Osteocyte (in vitro differentiated cells): ENCODE data around the gene BSCL2. TPM values are rescaled to one million over a fixed set of nuclear protein-coding genes. Genes with fewer than 3 reads are reported as not detected.

Experiments used
- DNase-seq: peaks from one replicate; pipeline ENCODE4 v3.0.0; 2021; ENCODE audit warnings: mixed read lengths; ENCODE audit not compliant: unreplicated experiment; ENCODE audit errors: extremely low spot score
- H3K27ac Mint-ChIP-seq: one replicate; pipeline ENCODE4 v1.8.0; 2021; ENCODE audit warnings: mild to moderate bottlenecking, mixed read lengths; ENCODE audit not compliant: unreplicated experiment
- H3K27me3 Mint-ChIP-seq: one replicate; pipeline ENCODE4 v1.8.0; 2021; ENCODE audit warnings: mixed read lengths; ENCODE audit not compliant: unreplicated experiment
- H3K36me3 Mint-ChIP-seq: one replicate; pipeline ENCODE4 v1.8.0; 2021; ENCODE audit warnings: mixed read lengths; ENCODE audit not compliant: unreplicated experiment
- H3K4me1 Mint-ChIP-seq: one replicate; pipeline ENCODE4 v1.8.0; 2021; ENCODE audit warnings: mixed read lengths; ENCODE audit not compliant: unreplicated experiment
- H3K4me3 Mint-ChIP-seq: one replicate; pipeline ENCODE4 v1.8.0; 2021; ENCODE audit warnings: mild to moderate bottlenecking, moderate library complexity, mixed read lengths; ENCODE audit not compliant: unreplicated experiment
- H3K9me3 Mint-ChIP-seq: one replicate; pipeline ENCODE4 v1.8.0; 2021; ENCODE audit warnings: mixed read lengths; ENCODE audit not compliant: unreplicated experiment
- CTCF ChIP-seq: fragments of 200-600 bp; sonication (generic); IDR thresholded peaks from 2 replicates; pipeline ENCODE4 v1.5.0; 2021; ENCODE audit warnings: antibody characterized with exemption, mild to moderate bottlenecking, moderate library complexity
- total RNA-seq: library from RNA; stranded (reverse); gene quantifications from 2 replicates; pipeline ENCODE4 v1.2.1, GENCODE V29; 2021

The BSCL2 gene
- total RNA-seq, 1 donor from 2014 or later: 54.1 TPM

GRCh38 chr11:62726156-62726914 is 19.1 kb upstream of the BSCL2 start:
- peak overlapping the region; percentile 73 for H3K27ac Mint-ChIP-seq
- no peak for TF ChIP-seq CTCF
- peaks cover 49% of the 10 kb centered on the region for H3K4me1 Mint-ChIP-seq
- no peaks in the 10 kb centered on the region for H3K27me3 Mint-ChIP-seq
- no peaks in the 10 kb centered on the region for H3K9me3 Mint-ChIP-seq
- no peak for DNase-seq
- H3K36me3 Mint-ChIP-seq: peaks cover 30% of the 10 kb centered on the region
- H3K4me3 Mint-ChIP-seq: peak overlapping the region; percentile 88

GRCh38 chr11:62725646-62726045 is 18.4 kb upstream of the BSCL2 start:
- Mint-ChIP-seq H3K9me3 (no peaks in the 10 kb centered on the region), H3K4me1 (peaks cover 46% of the 10 kb centered on the region), H3K36me3 (peaks cover 36% of the 10 kb centered on the region), H3K4me3 (peak overlapping the region; percentile 88), H3K27me3 (no peaks in the 10 kb centered on the region), H3K27ac (peak overlapping the region; percentile 73)
- no peak for TF ChIP-seq CTCF
- no peak for DNase-seq

GRCh38 chr11:62724171-62724570 is 16.9 kb upstream of the BSCL2 start:
- peaks cover 46% of the 10 kb centered on the region for H3K36me3 Mint-ChIP-seq
- peak overlapping the region; percentile 88 for H3K4me3 Mint-ChIP-seq
- H3K9me3 Mint-ChIP-seq: no peaks in the 10 kb centered on the region
- TF ChIP-seq CTCF: no peak
- H3K27me3 Mint-ChIP-seq: no peaks in the 10 kb centered on the region
- H3K27ac Mint-ChIP-seq: peak overlapping the region; percentile 16
- no peak for DNase-seq
- peaks cover 37% of the 10 kb centered on the region for H3K4me1 Mint-ChIP-seq

- Mint-ChIP-seq H3K27ac (peak overlapping the region; percentile 63), H3K27me3 (no peaks in the 10 kb centered on the region), H3K36me3 (peaks cover 59% of the 10 kb centered on the region), H3K9me3 (no peaks in the 10 kb centered on the region), H3K4me1 (peaks cover 32% of the 10 kb centered on the region), H3K4me3 (no peak overlapping the region)
- DNase-seq: no peak
- TF ChIP-seq CTCF: no peak
Measured at GRCh38 chr11:62721994-62722393, 14.8 kb upstream of the BSCL2 start.

GRCh38 chr11:62719302-62719978 is 12.2 kb upstream of the BSCL2 start:
- no peak for DNase-seq
- Mint-ChIP-seq H3K4me3 (no peak overlapping the region), H3K36me3 (peaks cover 69% of the 10 kb centered on the region), H3K27ac (peak overlapping the region; percentile 35), H3K4me1 (peaks cover 16% of the 10 kb centered on the region), H3K27me3 (no peaks in the 10 kb centered on the region), H3K9me3 (no peaks in the 10 kb centered on the region)
- no peak for TF ChIP-seq CTCF
